ENCODE results near the gene TMTC4.

DNA sequence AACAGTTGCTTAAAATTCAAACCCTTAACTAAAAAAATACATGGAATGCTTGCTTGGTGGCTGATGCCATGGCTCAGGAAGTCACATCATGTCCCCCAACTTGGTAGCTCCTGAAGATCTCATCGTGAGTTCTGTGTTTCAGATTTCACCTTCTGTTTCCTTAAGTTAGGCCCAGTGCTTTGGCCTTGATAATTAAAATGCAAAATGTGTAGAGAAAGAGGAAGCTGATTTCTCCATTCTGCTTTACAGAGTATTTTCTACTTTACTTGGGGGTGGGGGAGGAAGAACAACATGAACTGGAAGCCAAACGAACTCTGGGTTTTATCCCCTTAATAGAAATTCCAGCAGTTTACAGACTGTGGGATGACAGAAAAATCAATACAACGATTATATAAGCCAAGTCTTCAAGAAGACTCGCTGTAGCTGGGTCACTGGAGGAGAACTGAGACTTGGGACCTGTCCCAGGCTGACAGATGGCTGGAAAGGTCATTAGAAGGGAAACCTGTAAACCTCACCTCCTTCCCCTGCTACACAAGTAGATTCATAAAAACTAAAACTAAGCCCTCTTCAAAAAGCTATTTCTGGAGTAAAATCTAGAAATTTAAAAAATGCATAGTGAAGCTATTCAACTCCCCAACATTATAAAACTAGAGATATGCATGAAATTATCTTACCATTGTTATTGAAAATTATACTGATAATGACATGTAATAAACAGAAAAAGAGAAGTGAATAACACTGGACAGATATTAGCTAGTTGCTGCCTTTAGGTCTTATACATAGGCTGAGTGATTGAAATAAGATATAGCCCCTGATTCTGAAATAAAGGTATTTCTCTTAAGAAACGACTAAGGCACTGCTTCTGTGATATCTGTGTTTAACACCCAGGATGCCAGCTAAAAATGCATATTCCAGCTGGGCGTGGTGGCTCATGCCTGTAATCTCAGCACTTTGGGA is 63.9 kb downstream of the TMTC4 start:
- TF ChIP-seq, protein P1, sequence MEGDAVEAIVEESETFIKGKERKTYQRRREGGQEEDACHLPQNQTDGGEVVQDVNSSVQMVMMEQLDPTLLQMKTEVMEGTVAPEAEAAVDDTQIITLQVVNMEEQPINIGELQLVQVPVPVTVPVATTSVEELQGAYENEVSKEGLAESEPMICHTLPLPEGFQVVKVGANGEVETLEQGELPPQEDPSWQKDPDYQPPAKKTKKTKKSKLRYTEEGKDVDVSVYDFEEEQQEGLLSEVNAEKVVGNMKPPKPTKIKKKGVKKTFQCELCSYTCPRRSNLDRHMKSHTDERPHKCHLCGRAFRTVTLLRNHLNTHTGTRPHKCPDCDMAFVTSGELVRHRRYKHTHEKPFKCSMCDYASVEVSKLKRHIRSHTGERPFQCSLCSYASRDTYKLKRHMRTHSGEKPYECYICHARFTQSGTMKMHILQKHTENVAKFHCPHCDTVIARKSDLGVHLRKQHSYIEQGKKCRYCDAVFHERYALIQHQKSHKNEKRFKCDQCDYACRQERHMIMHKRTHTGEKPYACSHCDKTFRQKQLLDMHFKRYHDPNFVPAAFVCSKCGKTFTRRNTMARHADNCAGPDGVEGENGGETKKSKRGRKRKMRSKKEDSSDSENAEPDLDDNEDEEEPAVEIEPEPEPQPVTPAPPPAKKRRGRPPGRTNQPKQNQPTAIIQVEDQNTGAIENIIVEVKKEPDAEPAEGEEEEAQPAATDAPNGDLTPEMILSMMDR (IDR thresholded peaks at IDR 0.05), result no peak
- TF ChIP-seq POLR2AphosphoS5 (IDR thresholded peaks at IDR 0.05) (no peak), POLR2A (IDR thresholded peaks at IDR 0.05) (no peak)
